H9 (cell line): ENCODE measurements around the gene APBA3. TPM values are rescaled to one million over a fixed set of nuclear protein-coding genes. Genes with fewer than 3 reads are reported as not detected.
A peak's percentile ranks its signal among the peaks of the same experiment; 100 is the strongest.

ENCODE experiments used
- DNase-seq: peaks from one replicate; pipeline ENCODE4 v3.0.0-alpha.2; 2017
- H2AFZ ChIP-seq: one replicate; pipeline ENCODE4 v1.6.1; 2013; ENCODE audit warnings: mild to moderate bottlenecking, low read length, control low read depth, moderate library complexity
- H2AK5ac ChIP-seq: 2 replicates; pipeline ENCODE4 v1.6.1; 2013; ENCODE audit warnings: low read length, control low read depth, mixed read lengths; ENCODE audit not compliant: insufficient read length
- H2BK120ac ChIP-seq: one replicate; pipeline ENCODE4 v1.6.1; 2013; ENCODE audit warnings: low read depth, mild to moderate bottlenecking, low read length, control low read depth, inconsistent platforms; ENCODE audit not compliant: poor library complexity, severe bottlenecking
- H2BK12ac ChIP-seq: 2 replicates; pipeline ENCODE4 v1.6.1; 2013; ENCODE audit warnings: low read length, control low read depth, mixed read lengths, low read depth; ENCODE audit not compliant: insufficient read length
- H2BK15ac ChIP-seq: 2 replicates; pipeline ENCODE4 v1.6.1; 2013; ENCODE audit warnings: low read depth, low read length, control low read depth
- H2BK20ac ChIP-seq: one replicate; pipeline ENCODE4 v1.6.1; 2013; ENCODE audit warnings: low read depth, mild to moderate bottlenecking, low read length, control low read depth, inconsistent platforms; ENCODE audit not compliant: poor library complexity, severe bottlenecking
- H2BK5ac ChIP-seq: 2 replicates; pipeline ENCODE4 v1.6.1; 2013; ENCODE audit warnings: low read length, control low read depth, mixed read lengths; ENCODE audit not compliant: insufficient read length
- H3K14ac ChIP-seq: 2 replicates; pipeline ENCODE4 v1.6.1; 2013; ENCODE audit warnings: low read length, control low read depth; ENCODE audit not compliant: insufficient read depth
- H3K18ac ChIP-seq: 2 replicates; pipeline ENCODE4 v1.6.1; 2013; ENCODE audit warnings: low read depth, mild to moderate bottlenecking, mixed read lengths, low read length, control low read depth; ENCODE audit not compliant: insufficient read length
- H3K23ac ChIP-seq: 2 replicates; pipeline ENCODE4 v1.6.1; 2013; ENCODE audit warnings: low read length, control low read depth, mixed read lengths, low read depth; ENCODE audit not compliant: insufficient read length
- H3K23me2 ChIP-seq: 2 replicates; pipeline ENCODE4 v1.6.1; 2013; ENCODE audit warnings: low read depth, mild to moderate bottlenecking, mixed read lengths, low read length, control low read depth; ENCODE audit not compliant: insufficient read length, poor library complexity, severe bottlenecking
- H3K27ac ChIP-seq: 2 replicates; pipeline ENCODE4 v1.5.1; 2013; ENCODE audit warnings: low read length, control low read depth, mixed read lengths, low read depth; ENCODE audit not compliant: insufficient read length
- H3K27me3 ChIP-seq: 2 replicates; pipeline ENCODE4 v1.6.1; 2013; ENCODE audit warnings: low read length, control low read depth, inconsistent platforms; ENCODE audit not compliant: insufficient read depth
- H3K4ac ChIP-seq: 2 replicates; pipeline ENCODE4 v1.6.1; 2013; ENCODE audit warnings: low read depth, mild to moderate bottlenecking, control low read depth, inconsistent platforms, low read length, moderate library complexity
- H3K4me1 ChIP-seq: 2 replicates; pipeline ENCODE4 v1.6.1; 2013; ENCODE audit warnings: low read length, control low read depth, inconsistent platforms; ENCODE audit not compliant: insufficient read depth
- H3K4me2 ChIP-seq: 2 replicates; pipeline ENCODE4 v1.6.1; 2013; ENCODE audit warnings: low read length, control low read depth, mixed read lengths; ENCODE audit not compliant: insufficient read length, insufficient read depth
- H3K56ac ChIP-seq: 2 replicates; pipeline ENCODE4 v1.6.1; 2013; ENCODE audit warnings: low read depth, mild to moderate bottlenecking, mixed read lengths, low read length, control low read depth; ENCODE audit not compliant: insufficient read length
- H3K79me1 ChIP-seq: 2 replicates; pipeline ENCODE4 v1.6.1; 2013; ENCODE audit warnings: low read depth, mild to moderate bottlenecking, moderate library complexity, low read length, control low read depth, inconsistent platforms; ENCODE audit not compliant: insufficient read depth, poor library complexity, severe bottlenecking
- H3K79me2 ChIP-seq: 2 replicates; pipeline ENCODE4 v1.6.1; 2013; ENCODE audit warnings: low read length, control low read depth, inconsistent platforms; ENCODE audit not compliant: insufficient read depth
- H3K9ac ChIP-seq: 2 replicates; pipeline ENCODE4 v1.6.1; 2013; ENCODE audit warnings: low read length, control low read depth, mixed read lengths; ENCODE audit not compliant: insufficient read length; ENCODE audit errors: extremely low read depth
- H3K9me3 ChIP-seq: one replicate; pipeline ENCODE4 v1.6.1; 2013; ENCODE audit warnings: low read depth, low read length, inconsistent platforms; ENCODE audit not compliant: control insufficient read depth
- H3T11ph ChIP-seq: one replicate; pipeline ENCODE4 v1.6.1; 2013; ENCODE audit warnings: mild to moderate bottlenecking, low read length, control low read depth, inconsistent platforms
- H4K20me1 ChIP-seq: one replicate; pipeline ENCODE4 v1.6.1; 2013; ENCODE audit not compliant: control insufficient read depth, insufficient read length, insufficient read depth
- H4K5ac ChIP-seq: 2 replicates; pipeline ENCODE4 v1.6.1; 2013; ENCODE audit warnings: low read depth, mild to moderate bottlenecking, mixed read lengths, low read length, control low read depth; ENCODE audit not compliant: insufficient read length
- H4K8ac ChIP-seq: replicated peaks from 2 replicates; pipeline ENCODE4 v1.6.1; 2013; ENCODE audit warnings: low read length, control low read depth, mixed read lengths, low read depth; ENCODE audit not compliant: insufficient read length
- H4K91ac ChIP-seq: 2 replicates; pipeline ENCODE4 v1.6.1; 2013; ENCODE audit warnings: low read depth, mild to moderate bottlenecking, moderate library complexity, mixed read lengths, low read length, control low read depth; ENCODE audit not compliant: insufficient read length
- H3K27ac Mint-ChIP-seq, 3 experiments: 2 replicates in 2 of 3; 3 replicates in 1 of 3; pipeline ENCODE4 v1.8.0; 2020 to 2021; ENCODE audit warnings: mixed read lengths in 3 of 3, mild to moderate bottlenecking in 1 of 3, moderate library complexity in 1 of 3
- H3K27me3 Mint-ChIP-seq: 2 replicates; pipeline ENCODE4 v1.8.0; 2021; ENCODE audit warnings: low read depth, mild to moderate bottlenecking, moderate library complexity, mixed read lengths
- H3K36me3 Mint-ChIP-seq, 3 experiments: 2 replicates in 2 of 3; 3 replicates in 1 of 3; pipeline ENCODE4 v1.8.0; 2020 to 2021; ENCODE audit warnings: low read depth in 3 of 3, mixed read lengths in 3 of 3; ENCODE audit not compliant: insufficient read depth in 1 of 3
- H3K4me1 Mint-ChIP-seq, 2 experiments: 2 replicates each; pipeline ENCODE4 v1.8.0; 2020; ENCODE audit warnings: mixed read lengths in 2 of 2
- H3K4me3 Mint-ChIP-seq, 2 experiments: 2 replicates in 1 of 2; 3 replicates in 1 of 2; pipeline ENCODE4 v1.8.0; 2020 to 2021; ENCODE audit warnings: mild to moderate bottlenecking in 2 of 2, mixed read lengths in 2 of 2, moderate library complexity in 1 of 2
- H3K9me3 Mint-ChIP-seq, 2 experiments: 2 replicates in 1 of 2; 3 replicates in 1 of 2; pipeline ENCODE4 v1.8.0; 2020; ENCODE audit warnings: mild to moderate bottlenecking in 2 of 2, mixed read lengths in 2 of 2, moderate library complexity in 1 of 2
- CTCF ChIP-seq: fragments of 200-600 bp; sonication (generic); conservative IDR thresholded peaks from 3 replicates; pipeline ENCODE4 v1.8.0; 2021; ENCODE audit warnings: antibody characterized with exemption, mild to moderate bottlenecking
- WGBS: extraction: QIAGEN DNeasy Blood & Tissue Kit; methylation state at CpG from one replicate; pipeline ENCODE4 v1.1.7; 2013; ENCODE audit warnings: missing lambda C conversion rate, low lambda C conversion rate, mixed read lengths; ENCODE audit not compliant: insufficient read length; ENCODE audit errors: extremely low coverage; 5-methylcytosine and 5-hydroxymethylcytosine counted together
- total RNA-seq: library from RNA; stranded (reverse); gene quantifications from 2 replicates; pipeline ENCODE4 v1.2.1, GENCODE V29; 2021

APBA3 gene
- total RNA-seq, 1 experiment from 2014 or later: 21.8 TPM

- no peak overlapping the region for H2BK12ac ChIP-seq
- Mint-ChIP-seq H3K27me3 (no peaks in the 10 kb centered on the region; the same call in 1 of the 2 replicates), H3K27ac (peak overlapping the region in 1 of 3 experiments; percentile 90; a peak in 1 of 7 replicates), H3K9me3 (no peaks in the 10 kb centered on the region), H3K36me3 (peaks cover 0 to 31% (median 14%) of the 10 kb centered on the region in 3 experiments; a peak in 5 of 7 replicates), H3K4me3 (no peak overlapping the region), H3K4me1 (no peaks in the 10 kb centered on the region)
- no peaks in the 10 kb centered on the region for H3K27me3 ChIP-seq
- no peak overlapping the region for H4K8ac ChIP-seq
- H4K20me1 ChIP-seq: no peaks in the 10 kb centered on the region
- no peaks in the 10 kb centered on the region for H3K9me3 ChIP-seq
- no peak for TF ChIP-seq CTCF
- no peak overlapping the region for H2BK5ac ChIP-seq
- H2BK120ac ChIP-seq: no peak overlapping the region
- no peak overlapping the region for H3K9ac ChIP-seq
- no peak overlapping the region for H3T11ph ChIP-seq
- WGBS: no CpG with 5 or more reads among the region's 32 CpGs
- H3K23ac ChIP-seq: no peak overlapping the region
- no peak for DNase-seq
- no peak overlapping the region for H3K56ac ChIP-seq
- no peak overlapping the region for H2AK5ac ChIP-seq
- H3K79me1 ChIP-seq: no peaks in the 10 kb centered on the region
- H3K23me2 ChIP-seq: no peaks in the 10 kb centered on the region
- H3K4ac ChIP-seq: no peak overlapping the region
- H4K5ac ChIP-seq: no peak overlapping the region
- H3K27ac ChIP-seq: no peak overlapping the region
- no peak overlapping the region for H3K14ac ChIP-seq
- H3K4me2 ChIP-seq: no peak overlapping the region
- H2AFZ ChIP-seq: no peak overlapping the region
- no peak overlapping the region for H2BK15ac ChIP-seq
- no peak overlapping the region for H4K91ac ChIP-seq
- no peaks in the 10 kb centered on the region for H3K79me2 ChIP-seq
- H2BK20ac ChIP-seq: no peak overlapping the region
- no peak overlapping the region for H3K18ac ChIP-seq
- no peaks in the 10 kb centered on the region for H3K4me1 ChIP-seq
These were observed 22.8 kb downstream of the APBA3 start for GRCh38 chr19:3738477-3739220.
